H1 (cell line): ENCODE measurements around the gene MED29. TPM values are rescaled to one million over a fixed set of nuclear protein-coding genes. Genes with fewer than 3 reads are reported as not detected.

Experiments used
- CTCF ChIP-seq, 3 experiments: IDR thresholded peaks; 1 replicate in 2 of 3; 2 replicates in 1 of 3; pipeline versions ENCODE4 v1.5.1 to v1.6.1; 2011; ENCODE audit warnings: low read length in 3 of 3, mild to moderate bottlenecking in 3 of 3, inconsistent platforms in 2 of 3, low read depth in 1 of 3, moderate library complexity in 1 of 3; ENCODE audit not compliant: insufficient read depth in 1 of 3; ENCODE audit errors: control extremely low read depth in 1 of 3
- TEAD4 ChIP-seq: IDR thresholded peaks from 2 replicates; pipeline ENCODE4 v1.6.1; 2012; ENCODE audit warnings: low read depth, low read length, inconsistent platforms, mixed read lengths
- polyA plus RNA-seq, 7 experiments: library from polyadenylated mRNA; depleted of rRNA in 3 of 7; stranded (reverse) in 5 of 7; unstranded in 2 of 7; fragments of >200 nt in 5 of 7; fragments of 200-250 nt in 2 of 7; gene quantifications; 1 replicate in 5 of 7; 2 replicates in 1 of 7; 4 replicates in 1 of 7; pipeline versions ENCODE4 v1.2.1 to v1.2.3, GENCODE V29; 2011 to 2013; ENCODE audit warnings: missing spikeins in 2 of 7, mixed read lengths in 2 of 7
- total RNA-seq: library from RNA; stranded (reverse); fragmentation: NEBNext Ultra II Directional; extraction: Animal tissue kit (Norgen Biotek cat#: 25700); gene quantifications from 2 replicates; pipeline ENCODE4 v1.2.1, GENCODE V29; 2021

The MED29 gene
- total and polyA plus RNA-seq, 2 of the 8 experiments (the other 6 are each of a cell fraction or from before 2014, with no cell fraction given) = 31.1 to 52.5 TPM

- TF ChIP-seq CTCF (IDR thresholded peaks at IDR 0.05; ENCODE audit: control extremely low read depth in 1 of 3, insufficient read depth in 1 of 3, low read depth in 1 of 3, low read length in 3 of 3) = no peak
- TF ChIP-seq TEAD4 = no peak
These were observed 35.9 kb upstream of the MED29 start (continued) for GRCh38 chr19:39355253-39355652.
